Breast epithelium (tissue), 3 donors: Measurements from ENCODE around the gene CXCR5.

Experiments used
- CTCF ChIP-seq, 3 donors: fragments of 450-650 bp; IDR thresholded peaks; one replicate each; pipeline ENCODE4 v1.5.1; 2016 to 2017; ENCODE audit warnings: antibody characterized with exemption in 3 of 3, mild to moderate bottlenecking in 3 of 3, moderate library complexity in 3 of 3
- POLR2A ChIP-seq: fragments of 450-650 bp; IDR thresholded peaks from one replicate; pipeline ENCODE4 v1.6.1; 2016; ENCODE audit warnings: antibody characterized with exemption, mild to moderate bottlenecking, moderate library complexity
- POLR2AphosphoS5 ChIP-seq, 3 donors: sonication (generic); formaldehyde crosslinking; IDR thresholded peaks; one replicate each; pipeline ENCODE4 v1.6.1; 2017; ENCODE audit warnings: antibody characterized with exemption in 3 of 3

- TF ChIP-seq CTCF (IDR thresholded peaks at IDR 0.05) (no peak), POLR2AphosphoS5 (IDR thresholded peaks at IDR 0.05) (no peak), POLR2A (no peak)
Measured at GRCh38 chr11:118899296-118899688, 15.6 kb downstream of the CXCR5 start.
